ENCODE results near the gene NME2. TPM values are rescaled to one million over a fixed set of nuclear protein-coding genes. Genes with fewer than 3 reads are reported as not detected.

Gene NME2
- total and polyA plus RNA-seq, 2 of the 8 experiments (the other 6 are each of a cell fraction or from before 2014, with no cell fraction given), result 827 to 929 TPM

GRCh38 chr17:51121620-51122472 lies 44.4 kb upstream of the NME2 start (continued):
- TF ChIP-seq RNF2 (IDR thresholded peaks at IDR 0.05; ENCODE audit: borderline replicate concordance, low read depth, low read length, missing control alignments, poor library complexity, severe bottlenecking) (no peak), ATF3 (IDR thresholded peaks at IDR 0.05; ENCODE audit: insufficient read depth, low read depth, low read length) (no peak), TCF12 (IDR thresholded peaks at IDR 0.05; ENCODE audit: low read depth, low read length) (no peak), USF2 (IDR thresholded peaks at IDR 0.05; ENCODE audit: low read length) (peak; percentile 79), SIRT6 (IDR thresholded peaks at IDR 0.05; ENCODE audit: low read length) (no peak), KDM4A (IDR thresholded peaks at IDR 0.05; ENCODE audit: low read depth, low read length, severe bottlenecking) (no peak), CBX5 (IDR thresholded peaks at IDR 0.05; ENCODE audit: low read depth, low read length) (no peak), TAF1 (IDR thresholded peaks at IDR 0.05; ENCODE audit: low read depth, low read length) (peak; percentile 69; the same call in 1 of the 2 replicates), FOSL1 (IDR thresholded peaks at IDR 0.05; ENCODE audit: insufficient read depth, low read depth, low read length) (no peak), KDM1A (IDR thresholded peaks at IDR 0.05; ENCODE audit: borderline replicate concordance, low read length) (no peak), HDAC6 (IDR thresholded peaks at IDR 0.05; ENCODE audit: low read depth, low read length) (no peak), JUND (IDR thresholded peaks at IDR 0.05; ENCODE audit: low read length) (no peak), SIN3A (conservative IDR thresholded peaks at IDR 0.05 in 1 of 2, IDR thresholded peaks at IDR 0.05 in 1 of 2; ENCODE audit: low read depth in 1 of 2, low read length in 2 of 2) (0 out of 4 replicates have a peak, but pooled peaks have one; percentile 16 to 27), ASH2L (IDR thresholded peaks at IDR 0.05; ENCODE audit: low read length) (no peak), MAFK (IDR thresholded peaks at IDR 0.05; ENCODE audit: low read depth, low read length) (no peak), BACH1 (IDR thresholded peaks at IDR 0.05; ENCODE audit: low read length) (peak; percentile 47; the same call in 1 of the 2 replicates), YY1 (IDR thresholded peaks at IDR 0.05; ENCODE audit: low read depth, low read length) (no peak), E2F6 (IDR thresholded peaks at IDR 0.05) (peak; percentile 12; the same call in 1 of the 2 replicates), TBP (IDR thresholded peaks at IDR 0.05; ENCODE audit: low read depth, low read length) (peak; percentile 56), RXRA (IDR thresholded peaks at IDR 0.05; ENCODE audit: insufficient read depth, low read depth, low read length) (no peak), POLR2A (IDR thresholded peaks at IDR 0.05; ENCODE audit: control extremely low read depth in 1 of 2, low read depth in 2 of 2, low read length in 2 of 2) (peak; percentile 69 to 76), KDM5A (IDR thresholded peaks at IDR 0.05; ENCODE audit: low read length) (no peak)

Measured in H1 (cell line).